HEK293 (cell line): ENCODE measurements around the gene VWC2L.

Experiments
- ATF2 ChIP-seq: fragments of 450-650 bp; formaldehyde crosslinking; IDR thresholded peaks from 2 replicates; pipeline ENCODE4 v1.5.1; 2016; ENCODE audit warnings: missing biosample characterization, missing genetic modification characterization, low read depth
- HIC1 ChIP-seq: fragments of 450-650 bp; formaldehyde crosslinking; IDR thresholded peaks from 2 replicates; pipeline ENCODE4 v1.5.1; 2016; ENCODE audit warnings: missing biosample characterization, missing genetic modification characterization
- PRDM1 ChIP-seq: fragments of 450-650 bp; formaldehyde crosslinking; IDR thresholded peaks from 2 replicates; pipeline ENCODE4; 2016; ENCODE audit warnings: missing biosample characterization, missing genetic modification characterization
- YY1 ChIP-seq: fragments of 450-650 bp; formaldehyde crosslinking; IDR thresholded peaks from 2 replicates; pipeline ENCODE4 v1.5.1; 2018; ENCODE audit warnings: missing biosample characterization, missing genetic modification characterization
- ZBTB8A ChIP-seq: fragments of 450-650 bp; formaldehyde crosslinking; IDR thresholded peaks from 2 replicates; pipeline ENCODE4 v1.5.1; 2016; ENCODE audit warnings: missing biosample characterization, missing genetic modification characterization
- ZNF146 ChIP-seq: fragments of 450-650 bp; formaldehyde crosslinking; IDR thresholded peaks from 2 replicates; pipeline ENCODE4 v1.5.1; 2016; ENCODE audit warnings: missing biosample characterization, missing genetic modification characterization
- ZNF366 ChIP-seq: fragments of 450-650 bp; formaldehyde crosslinking; conservative IDR thresholded peaks from 2 replicates; pipeline ENCODE4 v1.5.1; 2016; ENCODE audit warnings: missing biosample characterization, missing genetic modification characterization
- ZNF394 ChIP-seq: fragments of 450-650 bp; formaldehyde crosslinking; IDR thresholded peaks from 2 replicates; pipeline ENCODE4 v1.5.1; 2016; ENCODE audit warnings: missing biosample characterization, missing genetic modification characterization, mild to moderate bottlenecking, moderate library complexity, borderline replicate concordance
- ZNF660 ChIP-seq: fragments of 450-650 bp; IDR thresholded peaks from 2 replicates; pipeline ENCODE4 v1.5.1; 2018; ENCODE audit warnings: missing biosample characterization, mild to moderate bottlenecking, missing genetic modification characterization
- TF ChIP-seq, protein P1 (sequence below): fragments of 450-650 bp; formaldehyde crosslinking; IDR thresholded peaks from 2 replicates; pipeline ENCODE4 v1.5.1; 2016; ENCODE audit warnings: missing biosample characterization, missing genetic modification characterization
- TF ChIP-seq, protein P2 (sequence below): fragments of 450-650 bp; formaldehyde crosslinking; IDR thresholded peaks from 2 replicates; pipeline ENCODE4 v1.5.1; 2016; ENCODE audit warnings: missing biosample characterization, missing genetic modification characterization

GRCh38 chr2:214376618-214377285 lies 34.1 kb upstream of the VWC2L start:
- no peak for TF ChIP-seq ZNF146 (tag by site-specific recombination)
- TF ChIP-seq, protein P1, sequence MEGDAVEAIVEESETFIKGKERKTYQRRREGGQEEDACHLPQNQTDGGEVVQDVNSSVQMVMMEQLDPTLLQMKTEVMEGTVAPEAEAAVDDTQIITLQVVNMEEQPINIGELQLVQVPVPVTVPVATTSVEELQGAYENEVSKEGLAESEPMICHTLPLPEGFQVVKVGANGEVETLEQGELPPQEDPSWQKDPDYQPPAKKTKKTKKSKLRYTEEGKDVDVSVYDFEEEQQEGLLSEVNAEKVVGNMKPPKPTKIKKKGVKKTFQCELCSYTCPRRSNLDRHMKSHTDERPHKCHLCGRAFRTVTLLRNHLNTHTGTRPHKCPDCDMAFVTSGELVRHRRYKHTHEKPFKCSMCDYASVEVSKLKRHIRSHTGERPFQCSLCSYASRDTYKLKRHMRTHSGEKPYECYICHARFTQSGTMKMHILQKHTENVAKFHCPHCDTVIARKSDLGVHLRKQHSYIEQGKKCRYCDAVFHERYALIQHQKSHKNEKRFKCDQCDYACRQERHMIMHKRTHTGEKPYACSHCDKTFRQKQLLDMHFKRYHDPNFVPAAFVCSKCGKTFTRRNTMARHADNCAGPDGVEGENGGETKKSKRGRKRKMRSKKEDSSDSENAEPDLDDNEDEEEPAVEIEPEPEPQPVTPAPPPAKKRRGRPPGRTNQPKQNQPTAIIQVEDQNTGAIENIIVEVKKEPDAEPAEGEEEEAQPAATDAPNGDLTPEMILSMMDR (tag by site-specific recombination) = no peak
- TF ChIP-seq ATF2 (tag by site-specific recombination) = no peak
- TF ChIP-seq PRDM1 (tag by site-specific recombination) = no peak
- TF ChIP-seq HIC1 (tag by site-specific recombination) = no peak
- TF ChIP-seq ZBTB8A (tag by site-specific recombination) = no peak
- no peak for TF ChIP-seq ZNF366 (tag by site-specific recombination)
- no peak for TF ChIP-seq ZNF394 (tag by site-specific recombination)
- no peak for TF ChIP-seq YY1 (tag by site-specific recombination)
- TF ChIP-seq, protein P2, sequence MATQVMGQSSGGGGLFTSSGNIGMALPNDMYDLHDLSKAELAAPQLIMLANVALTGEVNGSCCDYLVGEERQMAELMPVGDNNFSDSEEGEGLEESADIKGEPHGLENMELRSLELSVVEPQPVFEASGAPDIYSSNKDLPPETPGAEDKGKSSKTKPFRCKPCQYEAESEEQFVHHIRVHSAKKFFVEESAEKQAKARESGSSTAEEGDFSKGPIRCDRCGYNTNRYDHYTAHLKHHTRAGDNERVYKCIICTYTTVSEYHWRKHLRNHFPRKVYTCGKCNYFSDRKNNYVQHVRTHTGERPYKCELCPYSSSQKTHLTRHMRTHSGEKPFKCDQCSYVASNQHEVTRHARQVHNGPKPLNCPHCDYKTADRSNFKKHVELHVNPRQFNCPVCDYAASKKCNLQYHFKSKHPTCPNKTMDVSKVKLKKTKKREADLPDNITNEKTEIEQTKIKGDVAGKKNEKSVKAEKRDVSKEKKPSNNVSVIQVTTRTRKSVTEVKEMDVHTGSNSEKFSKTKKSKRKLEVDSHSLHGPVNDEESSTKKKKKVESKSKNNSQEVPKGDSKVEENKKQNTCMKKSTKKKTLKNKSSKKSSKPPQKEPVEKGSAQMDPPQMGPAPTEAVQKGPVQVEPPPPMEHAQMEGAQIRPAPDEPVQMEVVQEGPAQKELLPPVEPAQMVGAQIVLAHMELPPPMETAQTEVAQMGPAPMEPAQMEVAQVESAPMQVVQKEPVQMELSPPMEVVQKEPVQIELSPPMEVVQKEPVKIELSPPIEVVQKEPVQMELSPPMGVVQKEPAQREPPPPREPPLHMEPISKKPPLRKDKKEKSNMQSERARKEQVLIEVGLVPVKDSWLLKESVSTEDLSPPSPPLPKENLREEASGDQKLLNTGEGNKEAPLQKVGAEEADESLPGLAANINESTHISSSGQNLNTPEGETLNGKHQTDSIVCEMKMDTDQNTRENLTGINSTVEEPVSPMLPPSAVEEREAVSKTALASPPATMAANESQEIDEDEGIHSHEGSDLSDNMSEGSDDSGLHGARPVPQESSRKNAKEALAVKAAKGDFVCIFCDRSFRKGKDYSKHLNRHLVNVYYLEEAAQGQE (tag by site-specific recombination) = no peak
- TF ChIP-seq ZNF660 (tag by site-specific recombination) = no peak
